ENCODE results near the gene NSD2.

Gene NSD2

DNA sequence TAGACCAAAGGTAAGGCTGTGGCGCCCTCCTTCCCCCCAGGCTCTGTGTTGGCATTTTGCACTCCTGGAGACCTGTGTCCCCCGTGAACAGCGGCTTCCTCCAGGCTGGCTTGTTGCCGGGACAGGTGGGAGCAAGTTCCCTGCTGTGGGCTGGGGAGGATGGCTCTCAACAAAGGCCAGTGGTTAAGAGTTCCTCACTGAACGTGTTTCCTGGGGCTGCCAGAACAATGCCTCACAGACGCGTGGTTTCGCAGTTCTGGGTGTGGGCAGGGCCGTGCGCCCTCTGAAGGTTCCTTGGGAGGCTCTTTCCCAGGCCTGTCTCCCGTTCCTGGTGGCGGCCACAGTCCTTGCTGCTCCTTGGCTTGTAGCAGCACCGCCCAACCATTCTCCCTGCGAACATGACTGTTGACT is 104.2 kb downstream of the NSD2 start:
- DNase-seq: no peak

DNA sequence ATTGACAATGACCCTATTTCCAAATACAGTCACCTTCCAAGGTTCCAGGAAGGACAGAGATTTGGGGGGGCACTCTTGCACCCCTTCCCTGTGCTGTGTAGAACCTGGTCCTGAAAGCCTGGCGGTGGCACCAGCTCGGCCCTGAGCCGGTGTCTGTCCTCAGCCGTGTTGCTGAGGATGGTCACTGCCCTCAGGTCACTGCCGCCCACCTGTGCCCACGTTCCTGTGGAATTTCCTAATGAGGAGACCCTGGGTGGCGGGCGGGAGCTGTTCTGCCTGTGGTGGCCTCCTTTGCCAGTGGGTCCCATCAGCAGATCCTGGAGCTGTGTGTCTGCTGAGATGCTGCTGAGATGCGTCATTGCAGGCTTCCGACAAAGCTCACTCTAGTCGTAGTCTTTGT is 104.7 kb downstream of the NSD2 start:
- no peak for DNase-seq

GRCh38 chr4:1976416-1977352 is 105.5 kb downstream of the NSD2 start:
- no peak for DNase-seq

GRCh38 chr4:1978226-1978625 is 107.0 kb downstream of the NSD2 start:
- no peak for DNase-seq

DNA sequence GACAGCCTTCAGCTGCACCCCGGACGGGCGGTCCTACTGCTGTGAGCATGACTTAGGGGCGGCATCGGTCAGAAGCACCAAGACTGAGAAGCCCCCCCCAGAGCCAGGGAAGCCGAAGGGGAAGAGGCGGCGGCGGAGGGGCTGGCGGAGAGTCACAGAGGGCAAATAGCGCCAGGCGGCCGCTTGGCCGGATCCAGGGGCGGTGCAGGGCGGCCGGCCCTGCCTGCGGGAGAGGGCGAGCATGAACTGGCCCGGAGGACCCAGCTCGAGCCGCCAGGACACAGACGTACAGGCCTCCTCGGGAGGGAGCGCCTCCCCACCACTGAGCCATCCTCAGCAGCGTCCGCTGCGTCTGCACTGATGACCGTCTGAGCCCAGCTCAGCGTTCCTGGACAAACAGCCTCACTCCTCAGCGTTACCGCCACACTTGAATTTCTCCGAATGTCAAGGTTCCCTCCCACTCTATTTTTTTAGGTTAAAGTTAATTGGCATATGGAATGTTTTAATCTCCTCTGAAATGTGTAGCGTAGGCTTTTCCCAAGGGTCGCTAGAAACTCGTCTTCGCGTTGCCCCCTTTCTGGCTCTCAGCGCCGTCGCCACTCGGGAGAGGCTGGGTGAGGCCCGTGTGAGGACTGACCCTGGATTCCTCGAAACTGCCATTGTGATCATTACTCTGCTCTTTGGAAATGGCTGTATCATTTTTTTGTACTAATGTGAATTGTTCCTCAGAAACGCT is 107.7 kb downstream of the NSD2 start:
- no peak for DNase-seq

- DNase-seq: no peak
Observed at GRCh38 chr4:1979477-1980196, 108.4 kb downstream of the NSD2 start.

GRCh38 chr4:1980561-1981041 is 109.4 kb downstream of the NSD2 start:
- no peak for DNase-seq

GRCh38 chr4:1981251-1982058 is 110.3 kb downstream of the NSD2 start:
- peak; percentile 5 for DNase-seq

- DNase-seq: no peak
Observed at GRCh38 chr4:1982124-1983052, 111.2 kb downstream of the NSD2 start.

DNA sequence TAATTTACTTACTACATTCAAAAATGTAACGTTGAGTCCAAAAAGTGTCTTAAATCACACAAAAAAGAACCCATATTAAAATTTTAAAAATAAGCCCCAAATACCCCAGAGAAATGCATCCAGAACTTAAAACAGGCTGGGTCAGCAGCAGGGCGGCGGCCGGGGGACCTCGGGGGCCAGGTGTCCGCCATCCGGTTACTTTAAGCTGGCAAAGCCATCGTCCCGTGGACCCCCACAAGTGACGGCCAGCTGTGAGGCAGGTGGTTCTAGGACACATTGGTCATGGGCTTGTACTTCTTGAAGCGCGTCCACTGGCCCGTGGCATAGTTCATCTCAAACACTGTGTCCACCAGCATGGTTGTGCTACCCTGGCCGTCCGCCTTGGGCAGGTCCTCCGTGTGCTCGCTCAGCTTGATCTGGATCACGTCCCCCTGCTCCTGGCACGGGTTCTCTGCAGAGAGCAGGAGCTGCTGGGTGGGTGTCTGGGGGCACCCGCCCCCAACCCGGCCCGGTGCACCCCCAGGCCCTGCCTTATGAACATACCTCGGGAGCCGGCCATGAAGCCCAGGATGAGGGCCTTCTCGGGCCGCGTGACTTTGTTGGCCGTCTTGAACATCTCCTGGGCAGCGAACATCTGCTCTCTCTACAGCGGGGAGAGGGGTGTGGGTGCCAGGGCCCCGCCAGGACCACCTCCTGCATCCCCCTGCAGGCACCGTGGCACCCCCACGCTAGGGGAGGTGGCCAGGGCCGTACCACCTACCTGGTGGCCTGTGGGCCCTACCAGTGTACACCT is 112.1 kb downstream of the NSD2 start:
- no peak for DNase-seq

- DNase-seq: no peak
Observed at GRCh38 chr4:1983846-1984405, 112.7 kb downstream of the NSD2 start.

DNA sequence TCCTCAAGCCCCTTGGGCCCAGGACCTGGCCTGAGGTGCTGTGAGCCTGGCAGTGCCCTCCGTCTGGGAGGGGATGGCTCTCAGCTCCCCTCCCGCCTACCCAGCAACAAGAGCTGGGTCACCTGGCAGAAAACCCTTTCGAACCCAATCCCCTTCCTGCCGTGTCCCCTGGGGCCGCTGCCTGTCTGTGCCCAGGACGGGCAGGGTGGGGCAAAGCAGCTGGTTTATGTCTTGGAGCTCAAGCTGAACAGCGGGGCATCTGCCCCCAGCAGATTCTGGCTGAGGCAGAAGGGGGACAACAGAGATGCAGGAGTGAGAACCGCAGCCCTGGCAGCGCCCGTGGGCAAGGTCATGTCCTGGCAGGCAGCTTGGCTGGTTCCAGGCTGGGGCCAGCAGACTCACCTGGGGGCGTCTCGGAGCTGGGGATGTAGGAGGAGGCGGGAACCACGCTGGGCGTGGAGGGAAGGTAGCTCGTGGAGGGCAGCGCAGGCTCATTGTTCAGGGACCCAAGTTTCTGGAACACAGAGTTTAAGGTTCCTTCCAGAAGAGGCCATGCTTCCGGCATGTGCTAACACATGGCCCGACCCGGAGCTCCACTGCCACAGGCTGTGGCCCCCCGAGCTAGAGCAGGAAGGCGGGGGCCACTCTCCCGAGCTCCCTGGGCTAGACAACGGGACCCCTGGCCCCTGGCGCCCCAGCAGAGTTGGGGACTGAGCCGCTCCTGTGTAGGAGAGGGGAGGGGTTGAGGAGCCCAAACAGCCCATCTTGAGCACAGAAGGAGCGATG is 113.4 kb downstream of the NSD2 start:
- no peak for DNase-seq

GRCh38 chr4:1985294-1985693 is 114.1 kb downstream of the NSD2 start:
- no peak for DNase-seq

DNA sequence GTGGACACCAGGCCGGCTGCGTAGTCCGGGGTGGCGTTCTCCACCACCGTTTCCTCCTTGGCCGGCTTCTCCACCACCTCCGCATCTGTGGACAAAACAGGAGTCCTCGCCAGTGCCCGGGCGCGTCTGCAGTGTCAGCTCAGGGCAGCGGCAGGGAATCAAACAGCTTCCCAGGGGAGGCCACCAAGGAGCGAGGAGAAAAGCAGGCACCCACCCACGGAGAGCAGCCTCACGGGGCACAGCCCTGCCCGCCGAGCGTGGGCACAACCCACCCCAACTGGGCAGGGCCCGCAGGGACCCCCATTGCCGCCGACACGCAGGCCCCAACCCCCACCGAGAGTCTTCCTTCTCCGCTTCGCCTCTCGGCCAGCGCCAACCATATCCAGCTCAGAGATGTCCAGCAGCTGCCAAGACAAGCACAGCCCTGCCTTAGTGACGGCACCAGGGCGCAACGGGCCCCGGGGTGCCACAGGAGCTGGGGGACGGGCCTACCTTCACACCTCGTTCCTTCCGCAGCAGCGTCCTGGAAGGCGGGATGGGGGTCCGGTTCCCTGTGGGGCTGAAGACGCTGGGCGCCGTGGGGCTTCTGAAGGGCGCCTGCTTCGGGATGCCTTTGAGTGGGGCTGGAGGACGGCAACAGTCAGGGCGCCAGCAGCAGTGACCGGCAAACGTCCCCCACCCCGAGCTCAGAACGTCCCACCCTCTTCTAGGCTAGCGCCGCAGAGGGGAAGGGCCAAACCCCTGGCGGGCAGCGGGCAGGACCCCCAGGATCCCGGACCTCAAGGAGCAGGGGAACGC is 114.8 kb downstream of the NSD2 start:
- no peak for DNase-seq

GRCh38 chr4:1986578-1987210 is 115.5 kb downstream of the NSD2 start:
- DNase-seq: no peak

GRCh38 chr4:1987296-1987695 is 116.1 kb downstream of the NSD2 start:
- no peak for DNase-seq

DNA sequence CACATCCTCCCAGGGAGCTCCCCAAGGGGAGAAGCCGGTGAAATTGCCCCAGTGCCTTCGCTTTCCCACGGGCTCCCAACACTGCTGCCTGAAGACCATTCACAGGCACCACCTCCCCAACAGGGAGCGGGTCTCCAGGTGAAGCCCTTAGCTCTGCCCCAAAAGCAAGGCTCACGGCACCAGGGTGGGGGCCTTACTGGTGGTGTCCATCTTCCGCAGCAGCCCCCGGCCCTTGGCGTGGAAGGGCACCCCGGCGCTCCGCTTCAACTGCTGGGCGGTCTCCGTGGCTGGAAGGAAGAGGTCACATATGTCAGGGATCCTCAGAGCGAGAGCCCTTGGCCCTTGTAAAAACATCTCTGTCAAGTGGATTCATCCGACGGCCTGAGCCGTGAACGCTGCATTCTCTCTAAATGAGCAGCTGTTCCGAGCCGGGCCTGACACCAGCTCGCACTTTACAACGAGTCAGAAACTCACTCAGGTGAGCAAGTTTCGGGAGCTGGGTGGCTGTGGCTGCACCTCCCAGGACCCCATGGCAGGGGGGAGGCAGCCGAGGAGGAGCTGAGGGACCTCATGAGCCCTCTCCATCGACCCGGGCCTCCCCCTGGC is 116.6 kb downstream of the NSD2 start:
- DNase-seq: no peak
